Stimulated activated CD8-positive, alpha-beta memory T cell treated with anti-CD3 and anti-CD28 coated beads, Interleukin-12 subunit alpha, Interleukin-12 subunit beta, amount 100 ng/mL, for 24 hours (primary cell): Measurements from ENCODE around the gene MAP1LC3B2.

ENCODE experiments used
- DNase-seq: peaks from one replicate; pipeline ENCODE4 v3.0.0-alpha.2; 2020; ENCODE audit errors: extremely low read depth

MAP1LC3B2 gene

GRCh38 chr12:116538076-116538591, 21.0 kb upstream of the MAP1LC3B2 start:
- no peak for DNase-seq

GRCh38 chr12:116538682-116539305, 20.4 kb upstream of the MAP1LC3B2 start:
- no peak for DNase-seq

GRCh38 chr12:116539361-116539771, 19.8 kb upstream of the MAP1LC3B2 start:
- DNase-seq, result no peak

GRCh38 chr12:116539905-116540482, 19.2 kb upstream of the MAP1LC3B2 start:
- no peak for DNase-seq

GRCh38 chr12:116540622-116541152, 18.5 kb upstream of the MAP1LC3B2 start:
- no peak for DNase-seq

GRCh38 chr12:116541547-116542344, 17.4 kb upstream of the MAP1LC3B2 start:
- DNase-seq, result no peak

- DNase-seq, result no peak
These were observed 16.7 kb upstream of the MAP1LC3B2 start for GRCh38 chr12:116542345-116542956.

GRCh38 chr12:116544656-116545055, 14.5 kb upstream of the MAP1LC3B2 start:
- no peak for DNase-seq

GRCh38 chr12:116545144-116545543, 14.0 kb upstream of the MAP1LC3B2 start:
- DNase-seq, result no peak

GRCh38 chr12:116545936-116546335, 13.2 kb upstream of the MAP1LC3B2 start:
- DNase-seq, result no peak

- DNase-seq, result no peak
These were observed 11.2 kb upstream of the MAP1LC3B2 start for GRCh38 chr12:116547955-116548501.

GRCh38 chr12:116549993-116550392, 9.2 kb upstream of the MAP1LC3B2 start:
- no peak for DNase-seq

- no peak for DNase-seq
These were observed 8.0 kb upstream of the MAP1LC3B2 start for GRCh38 chr12:116551151-116551550.

- DNase-seq, result no peak
These were observed 7.6 kb upstream of the MAP1LC3B2 start for GRCh38 chr12:116551619-116551951.

- no peak for DNase-seq
These were observed 7.0 kb upstream of the MAP1LC3B2 start for GRCh38 chr12:116551952-116552772.

GRCh38 chr12:116552773-116553373, 6.3 kb upstream of the MAP1LC3B2 start:
- DNase-seq, result no peak

GRCh38 chr12:116556356-116556952, 2.7 kb upstream of the MAP1LC3B2 start:
- no peak for DNase-seq

- DNase-seq, result no peak
These were observed 2.0 kb upstream of the MAP1LC3B2 start for GRCh38 chr12:116556964-116557698.
